HepG2 (cell line): ENCODE measurements around the gene ISCA2. TPM values are rescaled to one million over a fixed set of nuclear protein-coding genes. Genes with fewer than 3 reads are reported as not detected.

Experiments used
- ATAC-seq: fragments of 200-7000 bp; cut with Tn5 transposase; 3 replicates; pipeline ENCODE4 v1.9.1; 2020; ENCODE audit warnings: mild to moderate bottlenecking, moderate library complexity
- BruUV-seq: library from RNA; stranded (reverse); fragments of 400-500 nt; replicated peaks from 2 replicates; lab custom pipeline; 2021; lab: Mats Ljungman, UMichigan
- CTCF ChIA-PET: fragments of 300-600 bp; formaldehyde crosslinking; extraction: SDS; loops from one replicate; lab custom pipeline; 2021; ENCODE audit warnings: low total read pairs, inconsistent platforms, low intra/inter-chr PET ratio; lab: Yijun Ruan, JAX
- POLR2A ChIA-PET: fragments of 350-600 bp; sonication (Branson Sonifier 250); formaldehyde crosslinking; loops from one replicate; lab custom pipeline; 2020; ENCODE audit warnings: antibody characterized with exemption, inconsistent platforms; lab: Yijun Ruan, JAX
- DNase-seq: peaks from one replicate; pipeline ENCODE4 v3.0.0-alpha.2; 2015; ENCODE audit warnings: low spot score
- FAIRE-seq: peaks from 3 replicates; lab custom pipeline; 2011; peaks lifted over from hg19 to GRCh38; lab: Jason Lieb, UNC
- H2AFZ ChIP-seq: one replicate; pipeline ENCODE4 v1.6.1; 2011; ENCODE audit warnings: low read length, inconsistent platforms
- H3K27ac ChIP-seq: fragments of 300-600 bp; 3 replicates; pipeline ENCODE4 v1.8.0; 2011; ENCODE audit warnings: mixed run types, mild to moderate bottlenecking, mixed read lengths, low read length, inconsistent platforms; ENCODE audit not compliant: insufficient read depth; ENCODE audit errors: extremely low read length
- H3K27me3 ChIP-seq, 2 experiments: fragments of 200-600 bp in 1 of 2; 2 replicates in 1 of 2; 3 replicates in 1 of 2; pipeline versions ENCODE4 v1.6.0 to v1.8.0; 2011; ENCODE audit warnings: low read length in 2 of 2, mild to moderate bottlenecking in 2 of 2, moderate library complexity in 2 of 2, inconsistent platforms in 1 of 2; ENCODE audit not compliant: insufficient read depth in 2 of 2, control insufficient read depth in 1 of 2
- H3K36me3 ChIP-seq, 2 experiments: fragments of 200-600 bp in 1 of 2; replicated peaks in 1 of 2; 2 replicates in 1 of 2; 3 replicates in 1 of 2; pipeline versions ENCODE4 v1.5.1 to v1.8.0; 2011; ENCODE audit warnings: low read length in 2 of 2, inconsistent platforms in 1 of 2; ENCODE audit not compliant: insufficient read depth in 2 of 2, control insufficient read depth in 1 of 2
- H3K4me1 ChIP-seq: 2 replicates; pipeline ENCODE4 v1.5.1; 2012; ENCODE audit warnings: low read length, inconsistent platforms; ENCODE audit not compliant: insufficient read depth
- H3K4me2 ChIP-seq: 2 replicates; pipeline ENCODE4 v1.6.0; 2011; ENCODE audit warnings: low read depth, low read length, inconsistent platforms
- H3K4me3 ChIP-seq, 3 experiments: fragments of 200-600 bp in 1 of 3; sonication (generic), shearing (Covaris generic) in 1 of 3; replicated peaks in 1 of 3; 2 replicates each; pipeline ENCODE4 v1.5.1; 2011 to 2016; ENCODE audit warnings: low read length in 3 of 3, inconsistent platforms in 2 of 3, low read depth in 2 of 3, mild to moderate bottlenecking in 2 of 3, control low read depth in 1 of 3, mixed read lengths in 1 of 3; ENCODE audit not compliant: insufficient read depth in 1 of 3
- H3K79me2 ChIP-seq: one replicate; pipeline ENCODE4 v1.6.1; 2011; ENCODE audit warnings: low read length, inconsistent platforms; ENCODE audit not compliant: insufficient read depth
- H3K9ac ChIP-seq: 2 replicates; pipeline ENCODE4 v1.6.0; 2011; ENCODE audit warnings: mild to moderate bottlenecking, low read depth, low read length, inconsistent platforms; ENCODE audit not compliant: insufficient read depth
- H3K9me3 ChIP-seq: 2 replicates; pipeline ENCODE4 v1.5.1; 2012; ENCODE audit warnings: mild to moderate bottlenecking, low read length
- H4K20me1 ChIP-seq: 2 replicates; pipeline ENCODE4 v1.6.0; 2011; ENCODE audit warnings: inconsistent platforms, mild to moderate bottlenecking, low read length, moderate library complexity; ENCODE audit not compliant: insufficient read depth
- MAF1 ChIP-seq: sonication (generic); formaldehyde crosslinking; IDR thresholded peaks from 2 replicates; pipeline ENCODE4 v1.5.0; 2020; ENCODE audit warnings: missing genetic modification reagents, borderline replicate concordance
- ZNF138 ChIP-seq: sonication (generic); formaldehyde crosslinking; IDR thresholded peaks from 2 replicates; pipeline ENCODE4 v1.5.0; 2020; ENCODE audit warnings: mild to moderate bottlenecking, low read depth, missing genetic modification reagents
- ZNF629 ChIP-seq: sonication (generic); formaldehyde crosslinking; conservative IDR thresholded peaks from 2 replicates; pipeline ENCODE4 v1.5.0; 2020; ENCODE audit warnings: missing genetic modification reagents
- ZNF788 ChIP-seq: sonication (generic); formaldehyde crosslinking; IDR thresholded peaks from 2 replicates; pipeline ENCODE4 v1.5.0; 2020; ENCODE audit warnings: mild to moderate bottlenecking, missing genetic modification reagents, borderline replicate concordance
- WGBS: methylation state at CpG from one replicate; pipeline ENCODE4 v1.1.6; 2017; ENCODE audit warnings: low lambda C conversion rate; 5-methylcytosine and 5-hydroxymethylcytosine counted together
- in situ Hi-C: cut with HindIII; loops from 2 replicates; pipeline ENCODE4 v1.10.0; 2017; ENCODE audit warnings: low pct_unique_long_range_greater_than_20kb; ENCODE audit not compliant: extremely low pct_ligation_motif_present
- intact Hi-C: fragments of 100-400 bp; cut with micrococcal nuclease; formaldehyde crosslinking; loops from one replicate; pipeline ENCODE4 v1.10.0; 2022; ENCODE audit not compliant: unreplicated experiment
- polyA plus RNA-seq, 8 experiments: library from polyadenylated mRNA; depleted of rRNA in 3 of 8; stranded (reverse) in 7 of 8; unstranded in 1 of 8; fragments of >200 nt; fragmentation: Illumina TruSeq in 4 of 8; extraction: Trizol in 4 of 8; gene quantifications; 2 replicates each; pipeline versions ENCODE4 v1.2.1 to v1.2.3, GENCODE V29; 2011 to 2016; ENCODE audit warnings: low read depth in 4 of 8, missing spikeins in 1 of 8, mixed read lengths in 1 of 8; ENCODE audit not compliant: insufficient read depth in 1 of 8
- total RNA-seq, 5 experiments: library from RNA; depleted of rRNA; stranded (reverse); fragments of >200 nt; fragmentation: Illumina TruSeq; extraction: Trizol; gene quantifications; 2 replicates each; pipeline ENCODE4 v1.2.3, GENCODE V29; 2016; ENCODE audit warnings: low read depth in 1 of 5
- TF ChIP-seq, protein P1 (sequence below): sonication (generic); formaldehyde crosslinking; IDR thresholded peaks from 2 replicates; pipeline ENCODE4 v1.4.0; 2020; ENCODE audit warnings: missing genetic modification reagents, mild to moderate bottlenecking, borderline replicate concordance
- TF ChIP-seq, protein P2 (sequence below): IDR thresholded peaks from 2 replicates; pipeline ENCODE4 v1.6.1; 2016; ENCODE audit warnings: low read depth, borderline replicate concordance
- TF ChIP-seq, protein P3 (sequence below): sonication (generic); formaldehyde crosslinking; conservative IDR thresholded peaks from 2 replicates; pipeline ENCODE4 v1.8.0; 2022; ENCODE audit warnings: mild to moderate bottlenecking, moderate library complexity, missing genetic modification reagents

The ISCA2 gene
- total and polyA plus RNA-seq, 2 of the 13 experiments (the other 11 are each of a cell fraction or from before 2014, with no cell fraction given), result 32.1 to 43.4 TPM

DNA sequence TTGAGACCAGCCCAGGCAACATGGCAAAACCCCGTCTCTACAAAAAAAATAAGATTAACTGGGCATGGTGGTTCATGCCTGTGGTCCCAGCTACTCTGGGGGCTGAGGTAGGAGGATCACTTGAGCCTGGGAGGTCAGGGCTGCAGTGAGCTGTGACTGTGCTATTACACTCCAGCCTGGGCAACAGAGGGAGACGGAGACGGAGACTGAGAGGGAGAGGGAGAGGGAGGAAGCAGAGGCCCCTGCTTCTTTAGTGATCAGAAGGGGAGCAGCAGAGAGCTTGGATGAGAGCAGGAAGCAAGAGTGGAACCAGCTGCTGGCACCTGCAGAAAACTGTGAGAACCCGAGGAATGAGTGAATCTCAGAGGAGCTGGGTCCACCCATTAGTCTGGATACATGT, 45.9 kb downstream of the ISCA2 start (continued):
- no peak for TF ChIP-seq ZNF788

GRCh38 chr14:74541225-74541624, 47.7 kb downstream of the ISCA2 start:
- intact Hi-C loops, result no loop called here
- ATAC-seq, result no peak

GRCh38 chr14:74542056-74542685, 48.6 kb downstream of the ISCA2 start:
- peaks cover 24% of the 10 kb centered on the region for H3K4me1 ChIP-seq
- no peak overlapping the region for H3K9ac ChIP-seq
- no peak overlapping the region for H3K4me3 ChIP-seq
- H4K20me1 ChIP-seq, result no peaks in the 10 kb centered on the region
- no peak overlapping the region for H3K4me2 ChIP-seq
- no peak overlapping the region for H3K27ac ChIP-seq
- no peak overlapping the region for H2AFZ ChIP-seq
- in situ Hi-C loops (no loop called here), intact Hi-C loops (no loop called here)
- WGBS, result 0% methylated on average over 4 of the region's 10 CpGs
- H3K79me2 ChIP-seq, result no peaks in the 10 kb centered on the region
- ATAC-seq (no peak; the same call in 2 of the 3 replicates), DNase-seq (no peak), FAIRE-seq (no peak)
- BruUV-seq, result no TSS peak
- POLR2A ChIA-PET, result no interaction called here
- H3K9me3 ChIP-seq, result no peaks in the 10 kb centered on the region
- peaks cover 2 to 40% of the 10 kb centered on the region in 2 experiments; a peak in 3 of 5 replicates for H3K27me3 ChIP-seq
- no peaks in the 10 kb centered on the region for H3K36me3 ChIP-seq
- TF ChIP-seq, protein P1, sequence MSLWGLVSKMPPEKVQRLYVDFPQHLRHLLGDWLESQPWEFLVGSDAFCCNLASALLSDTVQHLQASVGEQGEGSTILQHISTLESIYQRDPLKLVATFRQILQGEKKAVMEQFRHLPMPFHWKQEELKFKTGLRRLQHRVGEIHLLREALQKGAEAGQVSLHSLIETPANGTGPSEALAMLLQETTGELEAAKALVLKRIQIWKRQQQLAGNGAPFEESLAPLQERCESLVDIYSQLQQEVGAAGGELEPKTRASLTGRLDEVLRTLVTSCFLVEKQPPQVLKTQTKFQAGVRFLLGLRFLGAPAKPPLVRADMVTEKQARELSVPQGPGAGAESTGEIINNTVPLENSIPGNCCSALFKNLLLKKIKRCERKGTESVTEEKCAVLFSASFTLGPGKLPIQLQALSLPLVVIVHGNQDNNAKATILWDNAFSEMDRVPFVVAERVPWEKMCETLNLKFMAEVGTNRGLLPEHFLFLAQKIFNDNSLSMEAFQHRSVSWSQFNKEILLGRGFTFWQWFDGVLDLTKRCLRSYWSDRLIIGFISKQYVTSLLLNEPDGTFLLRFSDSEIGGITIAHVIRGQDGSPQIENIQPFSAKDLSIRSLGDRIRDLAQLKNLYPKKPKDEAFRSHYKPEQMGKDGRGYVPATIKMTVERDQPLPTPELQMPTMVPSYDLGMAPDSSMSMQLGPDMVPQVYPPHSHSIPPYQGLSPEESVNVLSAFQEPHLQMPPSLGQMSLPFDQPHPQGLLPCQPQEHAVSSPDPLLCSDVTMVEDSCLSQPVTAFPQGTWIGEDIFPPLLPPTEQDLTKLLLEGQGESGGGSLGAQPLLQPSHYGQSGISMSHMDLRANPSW, result no peak
- TF ChIP-seq, protein P2, sequence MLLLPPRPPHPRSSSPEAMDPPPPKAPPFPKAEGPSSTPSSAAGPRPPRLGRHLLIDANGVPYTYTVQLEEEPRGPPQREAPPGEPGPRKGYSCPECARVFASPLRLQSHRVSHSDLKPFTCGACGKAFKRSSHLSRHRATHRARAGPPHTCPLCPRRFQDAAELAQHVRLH (CRISPR knock-in tag), result no peak
- TF ChIP-seq, protein P3, sequence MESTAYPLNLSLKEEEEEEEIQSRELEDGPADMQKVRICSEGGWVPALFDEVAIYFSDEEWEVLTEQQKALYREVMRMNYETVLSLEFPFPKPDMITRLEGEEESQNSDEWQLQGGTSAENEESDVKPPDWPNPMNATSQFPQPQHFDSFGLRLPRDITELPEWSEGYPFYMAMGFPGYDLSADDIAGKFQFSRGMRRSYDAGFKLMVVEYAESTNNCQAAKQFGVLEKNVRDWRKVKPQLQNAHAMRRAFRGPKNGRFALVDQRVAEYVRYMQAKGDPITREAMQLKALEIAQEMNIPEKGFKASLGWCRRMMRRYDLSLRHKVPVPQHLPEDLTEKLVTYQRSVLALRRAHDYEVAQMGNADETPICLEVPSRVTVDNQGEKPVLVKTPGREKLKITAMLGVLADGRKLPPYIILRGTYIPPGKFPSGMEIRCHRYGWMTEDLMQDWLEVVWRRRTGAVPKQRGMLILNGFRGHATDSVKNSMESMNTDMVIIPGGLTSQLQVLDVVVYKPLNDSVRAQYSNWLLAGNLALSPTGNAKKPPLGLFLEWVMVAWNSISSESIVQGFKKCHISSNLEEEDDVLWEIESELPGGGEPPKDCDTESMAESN (CRISPR knock-in tag), result no peak
- TF ChIP-seq ZNF138 (CRISPR knock-in tag), result no peak
- CTCF ChIA-PET, result no interaction called here

More at GRCh38 chr14:74541225-74541624, 47.7 kb downstream of the ISCA2 start:
- FAIRE-seq (no peak), DNase-seq (no peak)
- H3K27me3 ChIP-seq, result peaks cover 0 to 40% of the 10 kb centered on the region in 2 experiments; a peak in 3 of 5 replicates
- 6% methylated on average over 3 of the region's 3 CpGs for WGBS
- CTCF ChIA-PET, result no interaction called here
- TF ChIP-seq ZNF629 (CRISPR knock-in tag) (peak; percentile 61; the same call in 1 of the 2 replicates), MAF1 (CRISPR knock-in tag) (no peak)
- BruUV-seq, result no TSS peak
- no peaks in the 10 kb centered on the region for H4K20me1 ChIP-seq
- no peaks in the 10 kb centered on the region for H3K79me2 ChIP-seq
- no peak overlapping the region for H2AFZ ChIP-seq
- H3K4me2 ChIP-seq, result no peak overlapping the region
- no peaks in the 10 kb centered on the region for H3K36me3 ChIP-seq
- H3K27ac ChIP-seq, result no peak overlapping the region
- in situ Hi-C loops, result no loop called here
- H3K4me3 ChIP-seq, result no peak overlapping the region
- peaks cover 24% of the 10 kb centered on the region for H3K4me1 ChIP-seq
- no peak overlapping the region for H3K9ac ChIP-seq
- no peaks in the 10 kb centered on the region for H3K9me3 ChIP-seq
- POLR2A ChIA-PET, result no interaction called here
